Right atrium auricular region (tissue), 2 donors: Measurements from ENCODE around the gene TSTD1. TPM values are rescaled to one million over a fixed set of nuclear protein-coding genes. Genes with fewer than 3 reads are reported as not detected.

Experiments used
- DNase-seq: peaks from one replicate; pipeline ENCODE4 v3.0.0-alpha.2; 2019; ENCODE audit warnings: low spot score
- H3K27ac ChIP-seq, 2 donors: fragments of 200-600 bp; sonication (generic); 1 replicate in 1 of 2; 2 replicates in 1 of 2; pipeline ENCODE4 v1.5.1; 2016 to 2019
- H3K27me3 ChIP-seq, 2 donors: fragments of 200-600 bp; sonication (generic); one replicate each; pipeline versions ENCODE4 v1.5.1 to v1.6.0; 2017 to 2019
- H3K36me3 ChIP-seq: fragments of 200-600 bp; sonication (generic); one replicate; pipeline ENCODE4 v1.5.1; 2016
- H3K4me1 ChIP-seq, 2 donors: fragments of 200-600 bp; sonication (generic); one replicate each; pipeline versions ENCODE4 v1.5.1 to v1.6.0; 2017 to 2019
- H3K4me3 ChIP-seq, 2 donors: fragments of 200-600 bp; sonication (generic); 1 replicate in 1 of 2; 2 replicates in 1 of 2; pipeline ENCODE4 v1.5.1; 2017 to 2019; ENCODE audit warnings: mild to moderate bottlenecking in 1 of 2, moderate library complexity in 1 of 2
- H3K9me3 ChIP-seq, 2 donors: fragments of 200-600 bp; sonication (generic); one replicate each; pipeline ENCODE4 v1.5.1; 2019
- CTCF ChIP-seq, 2 donors: fragments of 200-600 bp; sonication (generic); IDR thresholded peaks; one replicate each; pipeline ENCODE4 v1.5.1; 2019; ENCODE audit warnings: antibody characterized with exemption in 2 of 2
- total RNA-seq, 2 donors: library from RNA; depleted of rRNA; stranded (reverse); fragments of >200 nt; gene quantifications; one replicate each; pipeline ENCODE4 v1.1.0, GENCODE V29; 2016

The TSTD1 gene
- total RNA-seq, 2 donors from 2014 or later, result 95.0 to 118 TPM

- TF ChIP-seq CTCF (IDR thresholded peaks at IDR 0.05), result no peak
- Histone ChIP-seq H3K36me3 (peaks cover 10% of the 10 kb centered on the region), H3K4me1 (peaks cover 0 to 13% of the 10 kb centered on the region in 2 donors), H3K4me3 (no peak overlapping the region), H3K27ac (no peak overlapping the region), H3K27me3 (no peaks in the 10 kb centered on the region), H3K9me3 (no peaks in the 10 kb centered on the region)
- DNase-seq, result no peak
Measured at GRCh38 chr1:161001525-161001924, 37.2 kb downstream of the TSTD1 start.

GRCh38 chr1:161000736-161001480 is 37.9 kb downstream of the TSTD1 start:
- H3K9me3 ChIP-seq, result no peaks in the 10 kb centered on the region
- no peak for DNase-seq
- no peak for TF ChIP-seq CTCF (IDR thresholded peaks at IDR 0.05)
- no peak overlapping the region for H3K4me3 ChIP-seq
- no peak overlapping the region for H3K27ac ChIP-seq
- H3K4me1 ChIP-seq, result peaks cover 0 to 13% of the 10 kb centered on the region in 2 donors
- H3K36me3 ChIP-seq, result peaks cover 10% of the 10 kb centered on the region
- no peaks in the 10 kb centered on the region for H3K27me3 ChIP-seq

DNA sequence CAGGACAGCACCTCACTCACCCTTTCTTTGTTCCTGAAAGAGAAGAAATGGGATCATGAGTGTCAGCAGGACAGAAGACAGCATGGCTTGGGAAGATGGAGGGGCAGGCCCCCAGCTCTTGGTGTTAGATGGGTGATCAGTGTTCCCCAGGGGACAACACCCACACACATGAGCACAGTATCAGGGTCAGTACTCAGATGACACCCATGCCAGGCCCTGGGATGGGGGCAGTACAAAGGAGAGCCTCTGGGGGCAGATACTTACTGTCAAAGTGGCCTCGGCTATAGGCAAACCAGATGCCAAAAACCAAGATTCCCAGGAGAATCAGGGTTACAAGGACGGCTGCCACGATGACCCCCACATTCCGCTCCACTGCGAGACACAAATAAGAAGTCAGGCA is 39.4 kb downstream of the TSTD1 start:
- Histone ChIP-seq H3K4me3 (no peak overlapping the region), H3K36me3 (peaks cover 10% of the 10 kb centered on the region), H3K4me1 (peaks cover 0 to 13% of the 10 kb centered on the region in 2 donors), H3K27me3 (no peaks in the 10 kb centered on the region), H3K27ac (no peak overlapping the region), H3K9me3 (no peaks in the 10 kb centered on the region)
- DNase-seq, result no peak
- TF ChIP-seq CTCF (IDR thresholded peaks at IDR 0.05), result no peak

DNA sequence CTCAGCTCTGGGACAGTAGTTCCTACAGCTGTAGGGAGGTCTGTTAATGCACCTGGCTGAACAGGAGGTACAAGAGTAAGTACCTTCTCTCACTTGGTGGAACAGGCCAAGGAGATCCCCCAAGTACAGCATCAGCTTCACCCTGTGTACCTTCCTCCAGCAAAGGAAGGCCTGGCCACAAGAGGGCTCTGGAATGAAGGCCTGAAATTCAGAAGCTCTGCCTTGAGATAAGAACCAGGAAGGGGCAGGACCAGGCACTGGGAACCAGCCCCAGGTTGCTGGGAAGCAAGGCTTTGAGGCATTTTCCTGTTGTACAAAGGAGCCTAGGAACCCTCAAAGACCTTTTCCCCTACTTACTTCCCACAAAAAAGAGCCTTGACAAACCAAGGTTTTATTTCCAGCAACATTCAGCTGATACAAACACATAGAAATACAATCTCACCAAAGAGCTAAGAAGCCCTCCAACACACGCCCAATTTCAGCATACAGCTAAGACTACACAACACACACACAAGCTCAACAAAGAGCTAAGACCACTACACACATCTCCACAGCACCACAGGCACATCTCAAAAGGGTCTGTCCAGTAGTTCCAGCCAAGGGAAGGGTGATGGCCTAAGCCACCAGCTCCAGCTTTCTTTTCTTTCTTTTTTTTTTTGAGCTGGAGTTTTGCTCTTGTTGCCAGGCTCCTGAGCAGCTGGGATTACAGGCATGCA is 41.3 kb downstream of the TSTD1 start:
- no peaks in the 10 kb centered on the region for H3K9me3 ChIP-seq
- H3K4me1 ChIP-seq, result peaks cover 0 to 13% of the 10 kb centered on the region in 2 donors
- no peak overlapping the region for H3K4me3 ChIP-seq
- DNase-seq, result peak; percentile 79
- peaks cover 10% of the 10 kb centered on the region for H3K36me3 ChIP-seq
- no peaks in the 10 kb centered on the region for H3K27me3 ChIP-seq
- H3K27ac ChIP-seq, result peak overlapping the region; percentile 31 to 52
- TF ChIP-seq CTCF (IDR thresholded peaks at IDR 0.05), result peak; percentile 38 to 79

GRCh38 chr1:160996178-160996577 is 42.6 kb downstream of the TSTD1 start:
- no peaks in the 10 kb centered on the region for H3K9me3 ChIP-seq
- no peak overlapping the region for H3K4me3 ChIP-seq
- H3K36me3 ChIP-seq, result peaks cover 10% of the 10 kb centered on the region
- no peak overlapping the region for H3K27ac ChIP-seq
- peaks cover 0 to 13% of the 10 kb centered on the region in 2 donors for H3K4me1 ChIP-seq
- DNase-seq, result no peak
- no peak for TF ChIP-seq CTCF (IDR thresholded peaks at IDR 0.05)
- H3K27me3 ChIP-seq, result no peaks in the 10 kb centered on the region
